ENCODE measurements around the gene MADCAM1.
A peak's percentile ranks its signal among the peaks of the same experiment; 100 is the strongest.

MADCAM1 gene

GRCh38 chr19:488505-489417 lies 7.5 kb upstream of the MADCAM1 start:
- DNase-seq: peak; percentile 90

- DNase-seq: no peak
These were observed 6.7 kb upstream of the MADCAM1 start for GRCh38 chr19:489418-490196.

- DNase-seq: no peak
These were observed 5.0 kb upstream of the MADCAM1 start for GRCh38 chr19:491146-491741.

- DNase-seq: no peak
These were observed 4.2 kb upstream of the MADCAM1 start for GRCh38 chr19:492091-492531.

GRCh38 chr19:493391-494170 lies 2.7 kb upstream of the MADCAM1 start:
- DNase-seq: no peak

GRCh38 chr19:494171-495080 lies 1.9 kb upstream of the MADCAM1 start:
- DNase-seq: no peak

GRCh38 chr19:495081-495401 lies 1.2 kb upstream of the MADCAM1 start:
- no peak for DNase-seq

GRCh38 chr19:495402-496111 lies 729 bp upstream of the MADCAM1 start:
- peak; percentile 30 for DNase-seq

GRCh38 chr19:496986-497385 lies 700 bp downstream of the MADCAM1 start:
- DNase-seq: no peak

- no peak for DNase-seq
These were observed 1.2 kb downstream of the MADCAM1 start for GRCh38 chr19:497491-497868.

GRCh38 chr19:497869-498510 lies 1.7 kb downstream of the MADCAM1 start:
- DNase-seq: no peak

GRCh38 chr19:498511-498891 lies 2.2 kb downstream of the MADCAM1 start:
- no peak for DNase-seq

GRCh38 chr19:498977-499623 lies 2.8 kb downstream of the MADCAM1 start:
- no peak for DNase-seq

- no peak for DNase-seq
These were observed 5.4 kb downstream of the MADCAM1 start for GRCh38 chr19:501646-502045.

- no peak for DNase-seq
These were observed 8.3 kb downstream of the MADCAM1 start for GRCh38 chr19:504616-505015.

- peak; percentile 97 for DNase-seq
These were observed 10.4 kb downstream of the MADCAM1 start for GRCh38 chr19:506404-507285.

GRCh38 chr19:507286-508203 lies 11.3 kb downstream of the MADCAM1 start, which contains the start of gene TPGS1:
TPGS1 (plus strand) TSS chr19:507497; CDS start chr19:507507, 10 bp downstream.
- DNase-seq: peak; percentile 70
